ENCODE results near the gene CRADD.

DNA sequence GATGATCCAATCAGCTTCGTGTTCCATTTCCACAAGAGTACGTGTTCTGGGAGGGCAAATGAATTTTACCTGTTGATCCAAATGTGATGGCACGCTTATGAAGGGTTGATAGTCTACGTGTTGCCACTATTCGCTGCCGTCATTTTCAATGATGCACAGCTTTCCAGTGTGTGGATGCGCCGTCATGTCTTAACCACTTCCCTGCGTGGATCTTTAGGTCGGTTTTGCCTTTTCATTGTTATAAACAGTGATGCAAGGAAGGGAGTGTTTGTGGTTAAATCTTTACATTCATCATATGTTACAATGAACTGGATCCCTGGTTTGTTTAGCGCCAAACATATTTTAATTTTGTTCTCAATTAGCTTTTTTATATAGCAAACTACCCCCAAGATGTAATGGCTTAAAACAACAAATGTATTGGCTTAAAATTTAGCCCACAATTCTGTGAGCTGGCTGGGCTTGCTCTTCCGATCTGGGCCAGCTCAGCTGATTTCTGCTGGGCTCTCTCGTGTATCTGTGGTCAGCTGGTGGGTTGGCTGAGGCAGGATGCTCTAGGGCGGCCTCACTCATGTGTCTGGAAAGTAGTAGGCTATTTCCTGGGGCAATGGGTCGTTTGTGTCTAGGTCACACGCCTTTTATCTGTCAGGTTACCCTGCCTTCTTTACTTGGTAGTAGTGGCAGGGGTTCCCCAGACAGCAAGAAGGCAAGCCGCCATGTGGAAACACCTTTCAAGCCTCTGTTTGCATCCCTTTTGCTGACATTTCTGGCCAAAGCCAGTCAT, 176.7 kb downstream of the CRADD start:
- TF ChIP-seq, protein P1, sequence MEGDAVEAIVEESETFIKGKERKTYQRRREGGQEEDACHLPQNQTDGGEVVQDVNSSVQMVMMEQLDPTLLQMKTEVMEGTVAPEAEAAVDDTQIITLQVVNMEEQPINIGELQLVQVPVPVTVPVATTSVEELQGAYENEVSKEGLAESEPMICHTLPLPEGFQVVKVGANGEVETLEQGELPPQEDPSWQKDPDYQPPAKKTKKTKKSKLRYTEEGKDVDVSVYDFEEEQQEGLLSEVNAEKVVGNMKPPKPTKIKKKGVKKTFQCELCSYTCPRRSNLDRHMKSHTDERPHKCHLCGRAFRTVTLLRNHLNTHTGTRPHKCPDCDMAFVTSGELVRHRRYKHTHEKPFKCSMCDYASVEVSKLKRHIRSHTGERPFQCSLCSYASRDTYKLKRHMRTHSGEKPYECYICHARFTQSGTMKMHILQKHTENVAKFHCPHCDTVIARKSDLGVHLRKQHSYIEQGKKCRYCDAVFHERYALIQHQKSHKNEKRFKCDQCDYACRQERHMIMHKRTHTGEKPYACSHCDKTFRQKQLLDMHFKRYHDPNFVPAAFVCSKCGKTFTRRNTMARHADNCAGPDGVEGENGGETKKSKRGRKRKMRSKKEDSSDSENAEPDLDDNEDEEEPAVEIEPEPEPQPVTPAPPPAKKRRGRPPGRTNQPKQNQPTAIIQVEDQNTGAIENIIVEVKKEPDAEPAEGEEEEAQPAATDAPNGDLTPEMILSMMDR (IDR thresholded peaks at IDR 0.05): no peak
- TF ChIP-seq EZH2 (IDR thresholded peaks at IDR 0.05) (no peak), EZH2phosphoT487 (IDR thresholded peaks at IDR 0.05) (no peak)
